Central memory CD4-positive, alpha-beta T cell (primary cell): ENCODE measurements around the gene HRH4.

Experiments
- DNase-seq: peaks from one replicate; pipeline ENCODE4 v3.0.0; 2022
- total RNA-seq, 3 experiments: gene quantifications; one replicate each; lab custom pipeline; 2026; lab: John Stamatoyannopoulos, UW

Gene HRH4, protein sequence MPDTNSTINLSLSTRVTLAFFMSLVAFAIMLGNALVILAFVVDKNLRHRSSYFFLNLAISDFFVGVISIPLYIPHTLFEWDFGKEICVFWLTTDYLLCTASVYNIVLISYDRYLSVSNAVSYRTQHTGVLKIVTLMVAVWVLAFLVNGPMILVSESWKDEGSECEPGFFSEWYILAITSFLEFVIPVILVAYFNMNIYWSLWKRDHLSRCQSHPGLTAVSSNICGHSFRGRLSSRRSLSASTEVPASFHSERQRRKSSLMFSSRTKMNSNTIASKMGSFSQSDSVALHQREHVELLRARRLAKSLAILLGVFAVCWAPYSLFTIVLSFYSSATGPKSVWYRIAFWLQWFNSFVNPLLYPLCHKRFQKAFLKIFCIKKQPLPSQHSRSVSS
- 1.2 to 2.8 (median 1.9) reads per million in 3 experiments for total RNA-seq

DNA sequence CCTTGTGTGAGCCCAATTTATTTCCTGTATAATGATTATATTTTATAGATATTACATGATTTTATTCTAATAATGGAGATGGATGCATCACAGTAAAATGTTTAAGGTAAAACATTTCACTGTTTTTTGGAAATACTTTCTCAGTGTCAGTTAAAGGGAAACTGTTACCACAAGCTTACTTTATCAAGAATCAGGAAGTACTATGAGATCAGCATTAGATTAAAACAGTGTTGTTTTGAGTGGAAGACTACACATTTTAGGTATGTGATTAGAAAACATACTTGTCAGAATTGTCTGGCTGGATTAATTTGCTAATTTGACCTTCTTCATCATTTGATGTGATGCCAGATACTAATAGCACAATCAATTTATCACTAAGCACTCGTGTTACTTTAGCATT is at the start of gene HRH4:
TSS of gene HRH4 (plus strand) at position 250 of the 400 bp plus-strand sequence. CDS start at position 342, 92 bp downstream.
- no peak for DNase-seq

DNA sequence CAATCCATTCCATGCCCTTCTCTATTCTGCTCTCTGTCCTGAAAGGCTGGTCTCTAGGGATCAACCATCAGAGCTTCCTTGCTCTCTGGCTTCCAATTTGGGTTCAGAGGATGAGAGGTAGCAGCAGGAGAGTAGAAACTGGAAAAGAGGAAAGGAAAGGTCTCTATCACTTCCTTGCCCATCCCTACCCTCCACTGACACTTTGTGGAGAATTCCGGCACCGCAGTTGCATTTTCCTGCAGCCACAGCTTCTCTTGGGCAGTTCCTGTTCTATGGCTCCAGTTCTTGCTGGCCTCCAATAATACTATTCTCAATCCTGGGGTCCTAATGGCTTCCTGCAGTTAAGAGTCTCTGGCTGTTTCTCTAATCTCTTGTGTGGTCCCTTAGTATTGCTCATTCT is 47.3 kb upstream of the HRH4 start:
- no peak for DNase-seq

GRCh38 chr18:24414349-24415003 is 46.0 kb upstream of the HRH4 start:
- DNase-seq, result no peak

DNA sequence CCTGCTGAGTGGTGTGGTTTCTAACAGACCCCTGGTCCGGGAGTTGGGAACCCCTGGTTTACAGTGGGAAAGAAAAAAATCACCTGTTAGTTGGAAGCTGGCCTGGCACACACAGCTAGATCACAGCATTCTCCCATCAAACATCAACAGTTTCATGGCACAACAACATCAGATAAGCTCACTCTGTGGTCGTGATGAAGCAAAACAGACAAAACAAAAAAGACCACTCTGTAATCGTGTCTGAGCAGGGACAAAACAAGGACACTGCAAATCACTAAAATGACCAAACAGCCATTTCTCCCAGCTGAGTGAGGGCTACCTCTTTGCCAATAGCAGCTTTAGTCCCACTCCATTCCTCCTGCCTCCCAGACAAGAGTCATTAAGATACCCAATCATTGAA is 43.0 kb upstream of the HRH4 start:
- DNase-seq, result no peak

GRCh38 chr18:24420551-24420950 is 39.9 kb upstream of the HRH4 start:
- DNase-seq, result no peak

DNA sequence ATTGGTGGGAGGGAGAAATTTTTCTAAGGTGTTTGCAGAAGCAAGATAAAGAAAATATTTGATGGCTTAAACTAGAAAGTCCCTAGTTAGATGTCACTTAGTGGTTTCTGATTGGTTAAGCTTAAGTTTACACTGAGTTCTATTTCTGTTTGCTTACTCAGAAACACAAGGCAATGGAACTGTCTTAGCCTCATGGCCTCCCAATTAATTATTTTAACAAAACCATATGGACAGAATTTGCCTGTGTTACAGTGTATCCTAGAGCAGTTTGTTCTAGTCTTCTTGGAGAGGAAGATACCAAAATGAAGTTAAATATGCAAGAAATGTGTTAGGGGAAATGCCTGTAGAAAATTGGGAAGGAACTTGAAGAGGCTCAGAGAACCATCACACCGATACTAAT is 38.6 kb upstream of the HRH4 start:
- no peak for DNase-seq

DNA sequence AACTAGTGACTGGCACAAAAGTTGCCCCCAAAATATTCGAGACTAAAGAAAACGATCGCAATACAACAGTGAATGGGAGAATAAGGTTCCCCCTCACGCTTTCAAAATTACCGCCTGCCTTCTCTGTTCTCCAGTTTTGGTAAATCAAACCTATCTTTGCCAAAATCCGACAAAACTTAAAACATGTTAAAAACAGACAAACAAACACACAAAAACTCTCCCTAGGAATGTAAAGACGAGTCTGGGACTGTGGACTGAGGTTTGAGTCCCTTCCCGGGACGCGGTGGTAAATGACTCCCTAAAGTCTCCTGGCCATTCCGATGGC is 34.4 kb upstream of the HRH4 start:
- DNase-seq, result no peak

- peak; percentile 67 for DNase-seq
Observed at GRCh38 chr18:24426398-24427294, 33.8 kb upstream of the HRH4 start, which contains the start of gene IMPACT. TSS of gene IMPACT (plus strand) at chr18:24426670. CDS start at chr18:24426757, 87 bp downstream.

DNA sequence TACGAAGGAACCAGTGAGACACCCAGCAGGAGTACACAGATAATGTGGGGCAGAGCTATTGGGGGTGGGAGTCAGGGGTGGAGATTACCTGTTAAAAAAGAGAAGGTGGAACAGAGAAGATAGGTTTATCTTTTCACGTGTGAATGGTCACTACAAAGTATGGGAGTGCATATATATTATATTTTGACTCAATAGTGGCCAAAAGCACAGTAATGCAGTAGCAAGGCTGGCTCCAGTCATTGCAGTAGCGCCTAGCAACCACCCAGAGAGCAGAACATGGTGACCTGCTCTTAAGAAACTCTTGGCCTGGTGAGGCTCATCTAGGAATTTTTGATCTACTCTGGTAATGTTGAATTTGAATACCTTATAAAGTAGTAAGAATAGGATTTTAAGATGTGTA is 33.0 kb upstream of the HRH4 start:
- DNase-seq, result no peak

DNA sequence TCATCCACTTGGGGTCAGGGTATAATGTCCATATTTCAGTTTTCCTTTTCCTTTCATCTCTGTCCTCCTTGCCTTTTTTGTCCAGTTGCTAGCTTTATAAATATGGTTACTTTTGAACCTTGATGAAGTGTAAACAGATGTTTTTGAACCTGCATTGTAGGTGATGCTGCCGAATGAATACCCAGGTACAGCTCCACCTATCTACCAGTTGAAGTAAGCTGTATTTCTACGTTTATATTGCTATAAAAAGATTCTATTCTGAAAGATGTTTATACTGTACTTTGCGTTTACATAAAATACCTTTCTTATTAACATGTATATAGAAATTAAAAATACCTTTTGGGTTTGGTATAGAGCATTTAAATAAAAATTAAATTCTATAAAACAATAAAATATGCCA is 31.7 kb upstream of the HRH4 start:
- no peak for DNase-seq

DNA sequence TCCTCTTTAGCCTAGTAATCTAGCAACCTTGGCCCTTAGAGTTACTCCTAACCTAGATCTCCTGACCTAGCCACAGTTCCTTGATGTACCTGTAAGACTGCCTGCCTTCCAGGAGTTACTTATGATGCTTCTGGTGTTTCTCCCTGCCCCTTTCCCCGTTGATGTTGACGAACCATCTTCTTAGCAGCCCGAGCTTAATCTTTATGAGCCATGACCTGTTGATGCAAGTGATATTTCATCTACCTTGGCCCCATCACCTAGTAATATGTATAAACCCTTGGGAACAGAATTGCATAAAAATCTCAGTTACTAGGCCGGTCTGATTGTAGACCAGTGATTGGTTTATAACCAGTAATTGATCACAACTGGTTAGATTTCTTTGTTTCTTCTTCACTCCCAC is 31.2 kb upstream of the HRH4 start:
- no peak for DNase-seq

DNA sequence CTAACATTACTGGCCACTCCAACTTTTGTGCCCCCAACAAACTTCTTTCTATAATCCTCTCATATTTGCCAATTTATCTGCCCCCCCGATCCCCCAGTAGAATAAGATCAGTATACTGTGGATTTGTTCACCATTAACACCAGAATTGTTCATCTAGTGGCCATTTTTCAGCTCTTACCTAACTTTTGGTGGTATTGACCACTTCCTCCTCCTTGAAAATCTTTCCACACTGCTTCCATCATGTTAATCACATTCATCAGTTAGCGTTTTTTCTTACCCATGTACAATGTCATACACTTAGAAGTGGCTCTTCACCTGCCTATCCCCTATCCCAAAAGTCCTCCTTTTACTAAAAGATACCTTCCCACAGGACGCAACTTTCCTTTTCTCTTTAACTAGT is 27.8 kb upstream of the HRH4 start:
- DNase-seq, result no peak

DNA sequence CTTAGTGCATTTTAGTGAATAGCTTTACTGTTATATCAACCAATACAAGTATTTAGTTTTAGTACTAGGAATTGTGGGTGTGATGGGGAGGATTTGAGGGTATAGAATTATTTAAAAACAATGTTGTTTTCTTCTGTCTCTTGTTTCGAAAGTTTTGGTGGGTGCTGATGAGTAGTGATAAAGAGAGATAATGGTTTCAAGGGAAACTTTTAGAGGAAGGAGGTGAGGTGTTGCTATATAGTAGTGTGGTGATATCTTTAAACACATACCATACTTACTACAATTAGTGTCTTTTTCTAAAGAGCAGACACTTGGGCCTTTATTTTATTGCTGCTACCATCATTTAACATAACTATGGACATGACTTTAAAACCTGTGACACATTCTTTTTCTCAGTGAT is 23.5 kb upstream of the HRH4 start:
- no peak for DNase-seq

DNA sequence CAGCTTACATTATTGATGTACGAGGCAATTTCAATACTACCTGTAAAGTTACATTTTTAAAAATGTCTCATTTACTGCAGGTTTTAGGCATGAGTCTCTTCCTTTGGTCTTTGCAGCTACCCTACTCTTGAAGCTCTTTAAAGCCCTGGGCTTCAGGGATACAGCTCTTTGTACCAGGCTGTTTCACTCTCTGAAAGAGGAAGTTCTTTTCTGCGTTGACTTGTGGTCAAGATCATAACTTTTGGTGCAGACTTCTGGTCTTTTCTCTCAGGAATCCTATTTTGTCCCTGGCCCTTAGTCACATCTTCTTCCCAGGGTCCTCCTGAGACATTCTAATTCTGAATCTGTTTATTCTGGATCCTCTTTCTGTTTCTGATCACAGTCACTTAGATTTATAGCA is 16.6 kb upstream of the HRH4 start:
- DNase-seq, result no peak

GRCh38 chr18:24446453-24446852 is 14.0 kb upstream of the HRH4 start:
- DNase-seq, result no peak

GRCh38 chr18:24446953-24447538 is 13.4 kb upstream of the HRH4 start:
- no peak for DNase-seq

GRCh38 chr18:24447961-24448360 is 12.5 kb upstream of the HRH4 start:
- DNase-seq, result no peak

DNA sequence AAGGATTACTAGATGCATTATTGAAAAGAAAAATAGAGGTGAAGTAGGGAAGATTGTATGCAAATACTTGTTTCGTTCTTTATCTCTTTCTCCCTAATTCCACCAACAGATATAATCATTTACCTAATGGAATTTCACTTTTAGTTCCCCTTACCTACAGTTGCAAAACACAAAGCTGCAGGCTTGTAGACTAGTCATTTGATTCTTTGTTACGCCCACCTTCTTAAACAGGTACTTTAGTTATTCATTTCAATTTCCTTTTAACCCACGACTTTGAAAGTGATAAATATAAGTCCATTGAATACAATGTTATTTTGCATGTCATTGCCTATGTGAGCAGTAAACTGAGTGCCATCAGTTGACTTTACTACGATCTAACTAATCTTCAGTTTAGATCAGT is 3.9 kb upstream of the HRH4 start:
- DNase-seq, result no peak

GRCh38 chr18:24459772-24460171 is 665 bp upstream of the HRH4 start:
- DNase-seq, result no peak

- no peak for DNase-seq
Observed at GRCh38 chr18:24461996-24462395, 1.6 kb downstream of the HRH4 start.

DNA sequence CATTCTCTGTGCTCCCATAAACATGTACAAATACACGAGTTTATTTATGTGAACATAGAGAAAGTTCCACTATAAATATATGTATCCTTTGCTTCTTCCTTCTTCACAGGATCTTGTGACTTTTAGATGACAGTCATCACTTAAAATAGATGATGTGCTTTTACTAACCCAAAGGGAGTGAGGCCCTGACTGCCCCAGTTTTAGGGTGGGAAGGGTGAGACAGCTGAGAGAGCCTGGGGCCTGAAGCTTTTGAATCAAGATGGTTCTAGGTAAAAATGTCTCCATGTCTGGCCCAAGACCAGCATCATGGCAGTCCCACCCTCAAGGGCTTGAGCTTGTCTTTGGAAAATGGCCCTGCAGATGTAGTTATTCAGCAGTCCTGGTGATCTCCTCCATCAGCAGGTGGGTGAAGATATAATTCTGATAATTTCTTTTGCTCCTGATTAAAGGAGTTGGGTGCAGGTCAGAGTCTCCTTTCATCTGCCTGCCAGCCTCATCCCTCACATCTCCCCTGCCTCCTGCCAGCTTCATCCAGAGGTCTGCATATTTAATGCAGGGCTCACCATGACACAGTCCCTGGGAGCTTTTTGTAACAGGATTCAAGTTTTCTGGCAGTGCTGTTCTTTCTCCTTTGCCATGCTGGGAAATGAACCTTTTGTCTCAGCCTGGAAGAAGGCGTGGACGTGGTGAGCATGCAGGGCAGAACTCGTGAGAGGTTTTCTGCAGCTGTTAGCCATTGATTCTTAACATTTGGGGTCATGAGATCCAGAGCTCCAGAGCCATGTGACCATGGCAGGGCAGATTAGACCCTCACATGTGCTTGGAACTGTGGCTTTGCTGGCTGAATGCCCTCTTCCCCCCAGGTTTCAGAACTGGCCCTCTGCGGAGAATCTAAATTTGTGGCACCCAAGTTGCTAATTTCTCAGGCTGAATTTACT is 2.7 kb downstream of the HRH4 start:
- DNase-seq, result no peak

- DNase-seq, result no peak
Observed at GRCh38 chr18:24465486-24465885, 5.0 kb downstream of the HRH4 start.
